Endothelial cell of hepatic sinusoid (primary cell): ENCODE data around the gene GATAD2A.
"Not testable (repeated sequence)": the region's sequence is repeated elsewhere in the genome, so short reads cannot be mapped to it uniquely, and the experiment has no call there.

Experiments
- in situ Hi-C: cut with HindIII; loops from 2 replicates; pipeline ENCODE4 v1.10.0; 2017; ENCODE audit warnings: low sequenced_read_pairs

The GATAD2A gene, protein sequence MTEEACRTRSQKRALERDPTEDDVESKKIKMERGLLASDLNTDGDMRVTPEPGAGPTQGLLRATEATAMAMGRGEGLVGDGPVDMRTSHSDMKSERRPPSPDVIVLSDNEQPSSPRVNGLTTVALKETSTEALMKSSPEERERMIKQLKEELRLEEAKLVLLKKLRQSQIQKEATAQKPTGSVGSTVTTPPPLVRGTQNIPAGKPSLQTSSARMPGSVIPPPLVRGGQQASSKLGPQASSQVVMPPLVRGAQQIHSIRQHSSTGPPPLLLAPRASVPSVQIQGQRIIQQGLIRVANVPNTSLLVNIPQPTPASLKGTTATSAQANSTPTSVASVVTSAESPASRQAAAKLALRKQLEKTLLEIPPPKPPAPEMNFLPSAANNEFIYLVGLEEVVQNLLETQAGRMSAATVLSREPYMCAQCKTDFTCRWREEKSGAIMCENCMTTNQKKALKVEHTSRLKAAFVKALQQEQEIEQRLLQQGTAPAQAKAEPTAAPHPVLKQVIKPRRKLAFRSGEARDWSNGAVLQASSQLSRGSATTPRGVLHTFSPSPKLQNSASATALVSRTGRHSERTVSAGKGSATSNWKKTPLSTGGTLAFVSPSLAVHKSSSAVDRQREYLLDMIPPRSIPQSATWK

GRCh38 chr19:19404879-19405860, at the start of gene GATAD2A:
TSS of gene GATAD2A (plus strand) at chr19:19405675. CDS start at chr19:19465346, 59,671 bp downstream.
- in situ Hi-C loops: no loop called here

GRCh38 chr19:19356500-19356899, 49.0 kb upstream of the GATAD2A start:
- in situ Hi-C loops: no loop called here

DNA sequence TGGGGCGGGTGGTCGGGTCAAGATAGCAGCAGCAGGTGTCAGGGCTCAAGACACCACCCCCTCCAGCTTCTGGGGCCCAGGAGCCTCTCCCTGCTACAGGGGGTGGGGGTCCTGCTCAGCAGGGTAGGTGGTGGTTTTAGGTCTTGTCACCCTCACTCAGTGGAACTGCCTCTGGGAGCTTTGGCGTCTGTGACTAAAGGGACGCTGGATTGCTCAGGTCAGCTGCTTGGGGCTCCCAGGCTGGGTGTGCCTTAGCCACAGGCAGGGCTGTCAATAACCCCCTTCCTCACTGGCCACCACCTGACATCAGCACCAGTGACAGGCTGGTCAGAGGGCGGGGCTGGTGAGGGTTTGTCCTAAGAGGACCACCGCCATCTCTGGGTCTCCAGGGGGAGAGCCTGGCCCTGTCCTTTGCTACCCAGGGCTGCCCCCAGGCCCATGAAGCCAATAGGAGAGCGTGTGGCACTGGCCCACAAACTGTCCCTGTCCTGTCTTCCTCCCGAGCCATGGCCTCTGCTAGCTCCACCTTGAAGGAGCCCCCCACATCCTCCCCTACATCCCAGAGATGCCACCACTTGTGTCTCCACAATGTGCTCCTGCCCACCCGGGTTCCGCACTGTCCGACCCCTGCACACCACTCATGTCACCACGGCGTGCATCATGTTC, 48.4 kb upstream of the GATAD2A start:
- in situ Hi-C loops: no loop called here

- in situ Hi-C loops: no loop called here
These were observed 44.3 kb upstream of the GATAD2A start for GRCh38 chr19:19361075-19361594.

- in situ Hi-C loops: no loop called here
These were observed 43.4 kb upstream of the GATAD2A start for GRCh38 chr19:19362075-19362474.

DNA sequence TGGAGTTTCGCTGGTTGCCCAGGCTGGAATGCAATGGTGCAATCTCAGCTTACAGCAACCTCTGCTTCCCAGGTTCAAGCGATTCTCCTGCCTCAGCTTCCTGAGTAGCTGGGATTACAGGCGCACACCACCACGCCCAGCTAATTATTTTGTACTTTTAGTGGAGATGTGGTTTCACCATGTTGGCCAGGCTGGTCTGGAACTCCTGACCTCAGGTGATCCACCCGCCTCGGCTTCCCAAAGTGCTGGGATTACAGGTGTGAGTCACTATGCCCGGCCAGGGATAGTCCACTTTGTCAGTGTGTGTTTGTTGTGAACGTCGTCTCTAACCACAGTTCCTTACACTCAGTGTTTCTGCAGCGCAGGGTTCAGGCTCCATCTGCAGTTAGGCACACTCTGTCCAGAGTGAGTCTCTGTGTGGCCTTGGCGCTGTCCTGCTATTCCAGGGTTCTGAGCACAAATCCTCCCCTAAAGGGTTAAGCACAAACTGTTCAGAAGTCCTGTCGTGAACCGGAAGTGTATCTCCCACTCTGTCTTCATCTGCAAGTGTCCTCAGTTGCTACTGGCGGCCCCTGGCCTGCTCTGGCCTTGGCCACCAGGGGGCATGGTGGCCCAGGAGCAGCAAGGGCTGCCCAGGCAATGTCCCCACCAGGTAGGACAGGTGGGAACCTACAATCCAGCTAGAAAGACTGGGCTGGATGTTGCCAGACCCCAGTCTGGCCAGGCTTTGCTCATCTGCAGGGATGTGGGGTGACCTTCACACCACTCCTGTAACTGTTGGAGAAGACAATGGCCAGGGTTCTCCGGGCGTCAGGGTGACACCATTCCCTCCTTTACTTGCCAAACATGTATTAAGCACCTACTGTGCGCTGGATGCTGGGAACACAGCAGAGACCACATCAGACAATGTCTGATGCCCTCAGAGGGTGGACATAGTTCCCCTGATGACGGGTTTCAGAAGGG, 38.8 kb upstream of the GATAD2A start:
- in situ Hi-C loops: no loop called here

DNA sequence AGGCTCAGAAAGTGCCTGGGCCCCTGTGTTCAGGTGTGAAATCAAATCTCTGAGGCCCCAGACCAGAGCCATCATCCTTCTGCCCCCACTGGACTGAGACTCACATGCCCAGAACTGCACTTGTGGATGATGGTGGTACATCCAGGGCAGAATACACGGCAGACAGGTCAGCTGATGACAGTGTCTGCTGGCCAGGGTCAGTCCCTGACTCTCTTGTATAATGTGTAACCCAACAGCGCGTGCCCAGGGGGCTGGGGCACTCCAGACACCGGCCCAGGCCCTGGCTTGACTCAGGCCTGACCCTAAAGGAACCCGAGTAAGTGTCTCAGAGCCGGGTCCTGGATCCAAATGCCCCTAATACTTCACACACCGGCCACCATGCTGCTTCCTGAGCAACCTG, 37.4 kb upstream of the GATAD2A start:
- in situ Hi-C loops: no loop called here

DNA sequence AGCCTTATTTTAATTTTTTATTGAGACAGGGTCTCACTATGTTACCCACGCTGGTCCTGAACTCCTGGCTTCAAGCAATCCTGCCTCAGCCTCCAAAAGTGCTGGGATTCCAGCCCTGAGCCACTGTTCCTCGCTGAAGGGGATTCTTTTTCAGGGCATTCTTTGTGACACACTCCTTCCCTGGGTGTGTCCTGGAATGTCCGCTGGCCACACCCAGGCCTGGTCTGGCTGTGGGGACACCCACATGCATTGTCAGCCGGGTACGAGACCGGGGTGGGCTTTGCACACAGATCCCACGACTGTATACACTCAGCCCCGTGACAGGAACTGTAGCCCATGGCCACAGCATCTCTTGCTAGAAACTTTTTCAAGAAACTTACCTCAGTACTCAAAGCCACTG, 34.4 kb upstream of the GATAD2A start:
- in situ Hi-C loops: no loop called here

DNA sequence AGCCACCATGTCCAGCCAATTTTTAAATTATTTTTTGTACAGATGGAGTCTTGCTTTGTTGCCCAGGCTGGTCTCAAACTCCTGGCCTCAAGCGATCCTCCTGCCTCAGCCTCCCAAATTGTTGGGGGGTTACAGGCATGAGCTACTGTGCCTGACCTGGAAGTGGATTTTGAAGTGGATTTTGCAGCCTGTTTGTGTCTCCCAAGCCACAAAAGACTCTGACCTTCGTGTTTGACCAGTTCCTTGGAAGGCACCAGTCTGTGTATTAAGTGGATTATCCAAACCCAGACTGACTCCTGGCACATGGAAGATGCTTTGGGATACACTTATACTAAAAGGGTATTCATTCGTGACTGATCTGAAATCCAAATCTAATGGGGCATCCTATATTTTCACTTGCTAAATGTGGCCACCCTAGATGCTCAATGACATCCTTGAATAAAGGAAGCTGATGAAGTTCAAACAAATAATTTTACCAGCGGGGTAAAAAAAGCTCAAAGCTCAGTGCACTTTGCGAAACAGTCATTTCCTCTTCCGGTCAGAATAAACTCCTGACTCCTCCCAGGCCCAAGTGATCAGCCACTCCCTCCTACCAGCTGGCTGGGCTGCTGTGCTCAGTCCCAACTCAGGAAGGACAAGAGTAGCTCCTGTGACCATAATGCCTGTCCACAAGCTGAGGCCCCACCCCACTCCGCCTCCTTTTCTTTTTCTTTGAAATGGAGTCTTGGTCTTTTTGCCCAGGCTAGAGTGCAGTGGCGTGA, 32.6 kb upstream of the GATAD2A start:
- in situ Hi-C loops: no loop called here

DNA sequence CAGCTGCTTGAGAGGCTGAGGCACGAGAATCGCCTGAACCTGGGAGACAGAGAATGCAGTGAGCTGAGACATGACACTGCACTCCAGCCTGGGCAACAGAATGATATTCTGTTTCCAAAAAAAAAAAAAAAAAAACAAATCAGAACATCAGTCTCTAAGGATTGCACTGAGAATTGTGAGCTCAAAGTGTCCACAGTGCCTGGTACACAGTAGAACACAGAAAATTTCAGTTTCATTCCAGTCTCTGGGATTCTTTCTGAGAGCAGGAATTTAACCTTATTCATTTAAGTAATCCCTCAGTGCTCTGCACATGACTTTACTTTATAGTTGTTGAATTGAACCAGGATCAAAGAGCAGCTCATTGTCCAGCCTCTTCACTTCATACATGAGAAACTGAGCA, 25.9 kb upstream of the GATAD2A start:
- in situ Hi-C loops: no loop called here

DNA sequence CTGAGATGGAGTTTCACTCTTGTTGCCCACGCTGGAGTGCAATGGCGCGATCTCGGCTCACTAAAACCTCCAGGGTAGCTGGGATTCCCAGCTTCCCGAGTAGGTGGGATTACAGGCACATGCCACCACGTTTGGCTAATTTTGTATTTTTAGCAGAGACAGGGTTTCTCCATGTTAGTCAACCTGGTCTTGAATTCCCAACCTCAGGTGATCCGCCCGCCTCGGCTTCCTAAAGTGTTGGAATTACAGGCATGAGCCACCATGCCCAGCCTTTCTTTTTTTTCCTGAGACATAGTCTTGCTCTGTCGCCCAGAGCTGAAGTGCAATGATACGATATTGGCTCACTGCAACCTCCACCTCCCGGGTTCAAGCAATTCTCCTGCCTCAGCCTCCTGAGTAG, 25.2 kb upstream of the GATAD2A start:
- in situ Hi-C loops: not testable (repeated sequence)

- in situ Hi-C loops: no loop called here
These were observed 24.2 kb upstream of the GATAD2A start for GRCh38 chr19:19381007-19381926.

GRCh38 chr19:19382118-19382517, 23.4 kb upstream of the GATAD2A start:
- in situ Hi-C loops: no loop called here

GRCh38 chr19:19384486-19384885, 21.0 kb upstream of the GATAD2A start:
- in situ Hi-C loops: no loop called here

GRCh38 chr19:19385131-19385895, 20.2 kb upstream of the GATAD2A start:
- in situ Hi-C loops: no loop called here

GRCh38 chr19:19385896-19386869, 19.3 kb upstream of the GATAD2A start:
- in situ Hi-C loops: no loop called here
